Hepatocyte (in vitro differentiated cells): ENCODE results near the gene HSD17B2. TPM values are rescaled to one million over a fixed set of nuclear protein-coding genes. Genes with fewer than 3 reads are reported as not detected.

Experiments
- DNase-seq: peaks from one replicate; pipeline ENCODE4 v3.0.0-alpha.2; 2016; ENCODE audit warnings: low spot score
- H2AFZ ChIP-seq: fragments of 200-600 bp; sonication (generic); 2 replicates; pipeline ENCODE4 v1.6.0; 2016; ENCODE audit warnings: antibody characterized with exemption, mild to moderate bottlenecking
- H3K27ac ChIP-seq: fragments of 200-600 bp; sonication (generic); 2 replicates; pipeline ENCODE4 v1.5.1; 2016; ENCODE audit warnings: mild to moderate bottlenecking
- H3K27me3 ChIP-seq: fragments of 200-600 bp; sonication (generic); 2 replicates; pipeline ENCODE4 v1.6.1; 2016
- H3K36me3 ChIP-seq: fragments of 200-600 bp; sonication (generic); replicated peaks from 2 replicates; pipeline ENCODE4 v1.5.1; 2016; ENCODE audit warnings: low read depth; ENCODE audit not compliant: insufficient read depth
- H3K4me1 ChIP-seq: fragments of 200-600 bp; sonication (generic); 2 replicates; pipeline ENCODE4 v1.5.1; 2016; ENCODE audit warnings: mild to moderate bottlenecking, moderate library complexity; ENCODE audit not compliant: insufficient read depth
- H3K4me2 ChIP-seq: fragments of 200-600 bp; sonication (generic); 2 replicates; pipeline ENCODE4 v1.6.0; 2016
- H3K4me3 ChIP-seq: fragments of 200-600 bp; sonication (generic); 2 replicates; pipeline ENCODE4 v1.5.1; 2016; ENCODE audit warnings: mild to moderate bottlenecking
- H3K79me2 ChIP-seq: fragments of 200-600 bp; sonication (generic); 2 replicates; pipeline ENCODE4 v1.6.0; 2017; ENCODE audit warnings: mild to moderate bottlenecking
- H3K9me2 ChIP-seq: fragments of 200-600 bp; sonication (generic); replicated peaks from 2 replicates; pipeline ENCODE4 v1.6.0; 2017; ENCODE audit warnings: mild to moderate bottlenecking; ENCODE audit not compliant: insufficient read depth
- H3K9me3 ChIP-seq: fragments of 200-600 bp; sonication (generic); 2 replicates; pipeline ENCODE4 v1.5.1; 2016; ENCODE audit warnings: low read depth, mild to moderate bottlenecking
- H4K20me1 ChIP-seq: fragments of 200-600 bp; sonication (generic); 2 replicates; pipeline ENCODE4 v1.6.0; 2016; ENCODE audit warnings: mild to moderate bottlenecking; ENCODE audit not compliant: insufficient read depth, poor library complexity, severe bottlenecking
- EZH2 ChIP-seq: fragments of 200-600 bp; sonication (generic); IDR thresholded peaks from 2 replicates; pipeline ENCODE4 v1.6.1; 2016; ENCODE audit warnings: antibody characterized with exemption, mild to moderate bottlenecking, borderline replicate concordance
- EZH2phosphoT487 ChIP-seq: fragments of 200-600 bp; sonication (generic); IDR thresholded peaks from one replicate; pipeline ENCODE4 v1.6.1; 2018; ENCODE audit warnings: antibody characterized with exemption, mild to moderate bottlenecking, low read depth, moderate library complexity; ENCODE audit not compliant: unreplicated experiment, severe bottlenecking
- WGBS: methylation state at CpG from one replicate; pipeline ENCODE4 v1.1.6; 2016; ENCODE audit warnings: low lambda C conversion rate; ENCODE audit errors: missing lambda C conversion rate; 5-methylcytosine and 5-hydroxymethylcytosine counted together
- polyA plus RNA-seq: library from polyadenylated mRNA; unstranded; fragments of >200 nt; fragmentation: Nextera tagmentation; extraction: Ambion mirVana; gene quantifications from 2 replicates; pipeline ENCODE4 v1.2.1, GENCODE V29; 2016
- total RNA-seq: library from RNA; depleted of rRNA; stranded (reverse); fragments of >200 nt; gene quantifications from 2 replicates; pipeline ENCODE4 v1.2.3, GENCODE V29; 2014
- TF ChIP-seq, protein P1 (sequence below): fragments of 200-600 bp; sonication (generic); IDR thresholded peaks from 2 replicates; pipeline ENCODE4 v1.5.1; 2016; ENCODE audit warnings: antibody characterized with exemption, mild to moderate bottlenecking; ENCODE audit not compliant: poor library complexity

Gene HSD17B2
- total and polyA plus RNA-seq, 2 experiments from 2014 or later: 75.6 to 91.1 TPM

DNA sequence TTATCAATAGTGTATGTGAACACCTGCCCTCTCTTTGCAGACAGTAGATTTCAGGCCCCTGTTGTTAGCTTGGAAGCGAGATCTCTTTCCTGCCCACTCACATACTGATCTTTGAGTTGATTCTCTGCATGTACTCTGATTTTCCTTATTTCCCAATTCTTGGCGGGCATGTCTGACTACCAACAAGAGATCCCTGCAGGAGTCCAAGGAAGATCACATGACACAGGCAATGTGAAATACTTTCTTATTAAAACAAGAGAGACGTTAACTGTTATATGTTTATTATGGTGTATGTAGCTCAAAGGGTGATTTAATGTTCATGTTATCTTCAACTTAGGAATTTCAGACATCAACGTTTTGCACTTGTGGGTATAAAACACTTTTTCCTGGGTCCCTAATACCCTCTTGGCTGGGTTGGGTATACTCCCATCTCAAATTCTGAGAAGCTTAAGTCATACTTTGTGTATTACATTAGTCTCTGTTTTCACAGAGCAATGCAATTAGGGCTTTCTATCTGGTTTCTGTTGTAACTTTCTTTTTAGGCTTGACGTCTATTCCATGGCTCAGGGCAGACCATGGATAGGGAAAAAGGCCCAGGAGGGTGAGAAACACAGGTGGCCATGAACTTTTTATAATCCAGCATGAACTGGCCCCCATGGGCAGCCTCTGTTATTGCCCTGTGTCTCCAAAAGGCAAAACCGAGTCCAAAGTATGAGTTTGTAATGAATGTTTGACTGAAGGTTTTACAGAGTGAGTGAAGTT, 32.2 kb downstream of the HSD17B2 start:
- no peaks in the 10 kb centered on the region for H3K27me3 ChIP-seq
- no peaks in the 10 kb centered on the region for H4K20me1 ChIP-seq
- H3K36me3 ChIP-seq: no peaks in the 10 kb centered on the region
- peaks cover 27% of the 10 kb centered on the region for H3K4me1 ChIP-seq
- no peaks in the 10 kb centered on the region for H3K9me3 ChIP-seq
- WGBS: 64% methylated on average over 6 of the region's 6 CpGs
- no peaks in the 10 kb centered on the region for H3K9me2 ChIP-seq
- H3K79me2 ChIP-seq: peaks cover 36% of the 10 kb centered on the region
- DNase-seq: no peak
- TF ChIP-seq EZH2phosphoT487 (no peak), EZH2 (no peak)
- TF ChIP-seq, protein P1, sequence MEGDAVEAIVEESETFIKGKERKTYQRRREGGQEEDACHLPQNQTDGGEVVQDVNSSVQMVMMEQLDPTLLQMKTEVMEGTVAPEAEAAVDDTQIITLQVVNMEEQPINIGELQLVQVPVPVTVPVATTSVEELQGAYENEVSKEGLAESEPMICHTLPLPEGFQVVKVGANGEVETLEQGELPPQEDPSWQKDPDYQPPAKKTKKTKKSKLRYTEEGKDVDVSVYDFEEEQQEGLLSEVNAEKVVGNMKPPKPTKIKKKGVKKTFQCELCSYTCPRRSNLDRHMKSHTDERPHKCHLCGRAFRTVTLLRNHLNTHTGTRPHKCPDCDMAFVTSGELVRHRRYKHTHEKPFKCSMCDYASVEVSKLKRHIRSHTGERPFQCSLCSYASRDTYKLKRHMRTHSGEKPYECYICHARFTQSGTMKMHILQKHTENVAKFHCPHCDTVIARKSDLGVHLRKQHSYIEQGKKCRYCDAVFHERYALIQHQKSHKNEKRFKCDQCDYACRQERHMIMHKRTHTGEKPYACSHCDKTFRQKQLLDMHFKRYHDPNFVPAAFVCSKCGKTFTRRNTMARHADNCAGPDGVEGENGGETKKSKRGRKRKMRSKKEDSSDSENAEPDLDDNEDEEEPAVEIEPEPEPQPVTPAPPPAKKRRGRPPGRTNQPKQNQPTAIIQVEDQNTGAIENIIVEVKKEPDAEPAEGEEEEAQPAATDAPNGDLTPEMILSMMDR: no peak
- no peak overlapping the region for H2AFZ ChIP-seq
- peak overlapping the region; percentile 33 for H3K4me2 ChIP-seq
- H3K4me3 ChIP-seq: no peak overlapping the region
- peak overlapping the region; percentile 66 for H3K27ac ChIP-seq

DNA sequence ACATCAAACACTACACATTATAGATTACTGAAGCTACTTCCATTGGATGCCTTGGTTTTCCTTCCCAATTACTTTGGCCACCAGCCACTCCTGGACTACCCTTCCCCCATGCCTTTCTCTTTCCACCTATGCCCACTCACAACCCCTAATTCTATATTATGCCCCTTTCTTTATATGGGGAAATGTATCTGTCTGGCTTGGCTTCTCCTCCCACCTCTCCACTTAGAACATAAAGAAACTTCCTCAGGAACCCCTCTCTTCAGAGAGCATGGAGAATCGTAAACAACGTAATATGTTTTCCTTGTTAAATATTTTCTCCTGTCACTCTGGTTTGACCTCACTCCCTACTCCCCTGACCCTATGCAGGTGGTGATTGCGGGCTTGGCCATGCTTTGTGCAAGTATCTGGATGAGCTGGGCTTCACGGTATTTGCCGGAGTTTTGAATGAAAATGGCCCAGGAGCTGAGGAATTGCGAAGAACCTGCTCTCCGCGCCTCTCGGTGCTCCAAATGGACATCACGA, 32.8 kb downstream of the HSD17B2 start:
- Histone ChIP-seq H4K20me1 (no peaks in the 10 kb centered on the region), H3K9me2 (no peaks in the 10 kb centered on the region), H3K79me2 (peaks cover 34% of the 10 kb centered on the region), H3K27ac (peak overlapping the region; percentile 66), H3K27me3 (no peaks in the 10 kb centered on the region), H3K9me3 (no peaks in the 10 kb centered on the region), H2AFZ (no peak overlapping the region), H3K36me3 (no peaks in the 10 kb centered on the region), H3K4me3 (no peak overlapping the region), H3K4me1 (peaks cover 26% of the 10 kb centered on the region), H3K4me2 (peak overlapping the region; percentile 33)
- no peak for DNase-seq
- 91% methylated on average over 10 of the region's 10 CpGs for WGBS
- TF ChIP-seq EZH2phosphoT487 (no peak), EZH2 (no peak)
- TF ChIP-seq, protein P1: no peak

DNA sequence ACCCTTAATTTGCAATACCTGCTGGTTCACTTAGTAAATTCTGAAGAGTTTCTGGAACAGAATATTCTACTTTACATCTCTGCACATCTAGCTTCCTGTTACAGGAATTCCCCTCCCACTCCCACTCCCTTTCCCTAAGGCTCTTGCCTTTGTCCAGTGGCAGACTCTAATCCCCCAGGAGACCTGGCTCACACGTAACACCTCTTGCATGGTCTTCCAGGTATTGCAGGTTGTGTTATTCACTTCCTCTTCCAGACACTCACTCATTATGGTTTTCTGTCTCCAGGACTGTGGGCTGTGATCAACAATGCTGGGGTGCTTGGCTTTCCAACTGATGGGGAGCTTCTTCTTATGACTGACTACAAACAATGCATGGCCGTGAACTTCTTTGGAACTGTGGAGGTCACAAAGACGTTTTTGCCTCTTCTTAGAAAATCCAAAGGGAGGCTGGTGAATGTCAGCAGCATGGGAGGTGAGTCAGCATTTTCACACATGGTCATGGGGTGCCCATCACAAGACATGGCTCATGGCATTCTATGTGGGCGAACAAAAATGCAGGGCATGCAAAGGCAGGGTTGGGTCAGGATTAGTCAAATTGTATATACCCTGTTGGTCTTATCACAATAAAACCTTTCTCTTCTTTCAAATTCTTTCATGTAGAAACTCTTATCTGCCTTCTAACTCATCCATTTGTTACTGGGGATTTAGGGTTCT, 35.8 kb downstream of the HSD17B2 start:
- Histone ChIP-seq H4K20me1 (no peaks in the 10 kb centered on the region), H3K9me3 (peaks cover 2% of the 10 kb centered on the region), H3K79me2 (peaks cover 8% of the 10 kb centered on the region), H3K36me3 (no peaks in the 10 kb centered on the region), H3K4me1 (peaks cover 16% of the 10 kb centered on the region), H3K4me3 (no peak overlapping the region), H3K4me2 (no peak overlapping the region), H3K27me3 (no peaks in the 10 kb centered on the region), H2AFZ (no peak overlapping the region), H3K27ac (no peak overlapping the region), H3K9me2 (no peaks in the 10 kb centered on the region)
- no peak for DNase-seq
- 74% methylated on average over 4 of the region's 4 CpGs for WGBS
- TF ChIP-seq EZH2: no peak
- TF ChIP-seq, protein P1: no peak
- no peak for TF ChIP-seq EZH2phosphoT487
